GM10248 (cell line): ENCODE results near the gene CAMK1D.
"Not testable (repeated sequence)": the region's sequence is repeated elsewhere in the genome, so short reads cannot be mapped to it uniquely, and the experiment has no call there.

ENCODE experiments used
- CTCF ChIA-PET: fragments of 300-600 bp; sonication (Branson Sonifier 250); formaldehyde crosslinking; extraction: SDS; loops from one replicate; lab custom pipeline; 2021; ENCODE audit warnings: antibody characterized with exemption; lab: Yijun Ruan, JAX
- POLR2A ChIA-PET: fragments of 350-650 bp; sonication (Branson Sonifier 250); formaldehyde crosslinking; extraction: SDS; loops from one replicate; lab custom pipeline; 2020; ENCODE audit warnings: antibody characterized with exemption; lab: Yijun Ruan, JAX
- DNase-seq: peaks from one replicate; pipeline ENCODE4 v3.0.0; 2012; ENCODE audit errors: extremely low spot score
- TF ChIP-seq, protein P1 (sequence below): IDR thresholded peaks from 2 replicates; pipeline ENCODE4 v1.5.1; 2012; ENCODE audit warnings: mild to moderate bottlenecking, low read depth; ENCODE audit errors: extremely low read depth, missing control alignments, control extremely low read depth

Gene CAMK1D

DNA sequence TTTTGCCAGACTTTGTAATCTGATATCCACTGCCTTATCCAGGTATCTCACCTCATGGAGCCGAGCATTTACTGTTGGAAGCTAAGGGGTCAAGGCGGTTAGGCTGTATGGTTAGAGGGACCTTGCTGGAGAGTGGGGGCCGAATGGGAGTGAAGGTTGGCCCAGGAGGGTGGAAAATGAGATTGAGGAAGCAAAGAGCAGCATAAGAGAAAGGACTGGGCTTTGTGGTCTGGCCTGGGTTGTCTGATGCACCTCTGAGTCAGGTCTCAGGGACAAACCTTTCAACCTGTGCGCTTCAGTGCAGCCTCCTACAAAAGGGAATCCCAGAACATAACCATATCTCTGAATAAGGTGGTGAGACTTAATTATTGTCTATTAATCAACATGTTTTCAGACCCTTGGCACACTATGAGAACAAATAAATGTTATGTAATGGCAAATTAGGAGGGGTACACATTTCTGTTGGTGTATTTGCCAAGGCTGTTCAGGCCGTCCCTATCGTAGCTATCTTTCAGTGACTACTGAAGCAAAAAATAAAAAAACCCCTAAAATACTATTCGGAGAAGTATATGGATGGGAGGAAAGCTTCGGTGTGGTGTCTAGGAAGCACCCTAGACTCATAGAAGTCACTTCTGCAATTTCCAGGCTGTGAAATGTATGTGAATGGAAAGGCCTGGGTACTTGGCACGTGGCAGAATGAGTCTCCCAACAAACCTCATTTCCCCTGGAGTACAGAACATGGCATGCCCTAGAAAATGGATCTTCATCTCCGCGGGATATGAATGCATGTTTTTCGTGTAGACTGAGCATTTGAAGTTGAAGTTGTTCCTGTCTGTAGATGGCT, 4.3 kb downstream of the CAMK1D start:
- DNase-seq: no peak
- TF ChIP-seq, protein P1, sequence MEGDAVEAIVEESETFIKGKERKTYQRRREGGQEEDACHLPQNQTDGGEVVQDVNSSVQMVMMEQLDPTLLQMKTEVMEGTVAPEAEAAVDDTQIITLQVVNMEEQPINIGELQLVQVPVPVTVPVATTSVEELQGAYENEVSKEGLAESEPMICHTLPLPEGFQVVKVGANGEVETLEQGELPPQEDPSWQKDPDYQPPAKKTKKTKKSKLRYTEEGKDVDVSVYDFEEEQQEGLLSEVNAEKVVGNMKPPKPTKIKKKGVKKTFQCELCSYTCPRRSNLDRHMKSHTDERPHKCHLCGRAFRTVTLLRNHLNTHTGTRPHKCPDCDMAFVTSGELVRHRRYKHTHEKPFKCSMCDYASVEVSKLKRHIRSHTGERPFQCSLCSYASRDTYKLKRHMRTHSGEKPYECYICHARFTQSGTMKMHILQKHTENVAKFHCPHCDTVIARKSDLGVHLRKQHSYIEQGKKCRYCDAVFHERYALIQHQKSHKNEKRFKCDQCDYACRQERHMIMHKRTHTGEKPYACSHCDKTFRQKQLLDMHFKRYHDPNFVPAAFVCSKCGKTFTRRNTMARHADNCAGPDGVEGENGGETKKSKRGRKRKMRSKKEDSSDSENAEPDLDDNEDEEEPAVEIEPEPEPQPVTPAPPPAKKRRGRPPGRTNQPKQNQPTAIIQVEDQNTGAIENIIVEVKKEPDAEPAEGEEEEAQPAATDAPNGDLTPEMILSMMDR: no peak
- ChIA-PET POLR2A (no interaction called here), CTCF (interaction anchor here (3.1 kb wide), 1 partner anchor 13 kb away, joined by 10 read pairs; no protein-coding TSS in a partner anchor)

DNA sequence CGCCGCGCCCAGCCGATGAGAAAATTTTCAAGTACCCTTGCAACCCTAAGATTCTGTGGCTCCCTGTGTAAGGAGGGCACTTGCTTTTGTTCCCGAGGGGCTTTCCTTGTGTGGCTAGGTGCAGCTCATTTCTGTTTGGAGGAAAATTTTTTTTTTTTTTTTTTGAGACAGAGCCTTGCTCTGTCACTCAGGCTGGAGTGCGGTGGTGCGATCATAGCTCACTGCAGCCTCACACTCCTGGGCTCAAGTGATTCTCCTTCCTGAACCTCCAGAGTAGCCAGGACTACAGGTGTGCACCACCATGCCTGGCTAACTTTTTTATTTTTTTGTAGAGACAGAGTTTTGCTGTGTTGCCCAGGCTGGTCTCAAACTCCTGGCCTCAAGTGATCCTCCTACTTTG, 5.3 kb downstream of the CAMK1D start:
- DNase-seq: not testable (repeated sequence)
- POLR2A ChIA-PET: interaction anchor here (0.6 kb wide), 1 partner anchor 14 kb away, joined by 4 read pairs; no protein-coding TSS in a partner anchor
- CTCF ChIA-PET: interaction anchor here (0.7 kb wide), 1 partner anchor 8 kb away, joined by 3 read pairs; no protein-coding TSS in a partner anchor

DNA sequence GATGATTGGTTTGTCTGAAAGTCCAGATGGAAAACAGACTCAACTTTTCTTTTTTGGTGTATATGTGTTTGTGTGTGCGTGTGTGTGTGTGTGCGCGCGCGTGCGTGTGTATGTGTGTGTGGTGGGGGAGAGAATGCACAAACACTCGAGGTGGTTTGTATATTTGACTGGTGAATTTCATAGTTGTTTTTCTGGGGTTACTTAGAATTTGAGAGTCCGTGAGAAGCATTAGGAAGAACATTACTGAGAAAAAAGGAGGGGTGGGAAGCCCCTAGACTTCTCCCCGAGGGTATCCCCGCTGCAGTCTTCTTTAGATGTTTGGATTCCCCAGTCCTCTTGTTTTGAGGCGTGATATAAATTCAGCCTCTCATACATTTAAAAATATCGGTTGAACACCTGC, 6.0 kb downstream of the CAMK1D start:
- POLR2A ChIA-PET: no interaction called here

DNA sequence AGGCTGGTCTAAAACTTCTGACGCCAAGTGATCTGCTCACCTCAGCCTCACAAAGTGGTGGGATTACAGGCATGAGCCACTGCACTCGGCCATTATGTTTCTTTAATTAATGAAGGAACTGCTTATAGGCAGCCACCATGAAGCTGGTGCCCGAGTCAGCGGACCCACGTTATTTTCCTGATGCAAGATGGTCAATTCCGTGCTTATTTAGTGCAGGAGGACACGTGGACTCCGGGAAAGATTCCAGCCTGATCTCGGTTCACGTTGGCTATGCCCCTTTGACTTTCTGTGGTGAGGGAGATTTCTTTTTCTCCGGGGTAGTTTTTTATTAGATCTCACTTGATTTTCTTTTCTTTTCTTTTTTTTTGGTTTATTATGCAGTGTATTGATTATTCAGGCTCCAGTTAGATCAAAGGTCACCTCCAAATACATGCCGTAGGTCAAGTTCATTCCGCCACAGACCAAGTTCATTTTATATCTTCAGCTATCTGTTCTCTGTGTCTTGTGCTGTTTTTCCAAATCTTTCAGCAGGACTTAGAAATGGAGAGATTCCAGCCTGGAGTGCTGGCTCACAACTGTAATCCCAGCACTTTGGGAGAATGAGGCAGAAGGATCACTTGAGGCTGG, 8.3 kb downstream of the CAMK1D start:
- ChIA-PET CTCF (interaction anchor here (1.2 to 1.5 kb wide), 3 partner anchors 9 to 25 kb away, joined by 4 to 5 read pairs (median 4); no protein-coding TSS in a partner anchor), POLR2A (no interaction called here)
- TF ChIP-seq, protein P1: no peak
- DNase-seq: no peak

More for the DNA sequence above, 6.0 kb downstream of the CAMK1D start:
- CTCF ChIA-PET: interaction anchor here (1.2 kb wide), 2 partner anchors 91 to 300 kb away, joined by 3 to 5 read pairs; no protein-coding TSS in a partner anchor
- TF ChIP-seq, protein P1: no peak
- DNase-seq: no peak

DNA sequence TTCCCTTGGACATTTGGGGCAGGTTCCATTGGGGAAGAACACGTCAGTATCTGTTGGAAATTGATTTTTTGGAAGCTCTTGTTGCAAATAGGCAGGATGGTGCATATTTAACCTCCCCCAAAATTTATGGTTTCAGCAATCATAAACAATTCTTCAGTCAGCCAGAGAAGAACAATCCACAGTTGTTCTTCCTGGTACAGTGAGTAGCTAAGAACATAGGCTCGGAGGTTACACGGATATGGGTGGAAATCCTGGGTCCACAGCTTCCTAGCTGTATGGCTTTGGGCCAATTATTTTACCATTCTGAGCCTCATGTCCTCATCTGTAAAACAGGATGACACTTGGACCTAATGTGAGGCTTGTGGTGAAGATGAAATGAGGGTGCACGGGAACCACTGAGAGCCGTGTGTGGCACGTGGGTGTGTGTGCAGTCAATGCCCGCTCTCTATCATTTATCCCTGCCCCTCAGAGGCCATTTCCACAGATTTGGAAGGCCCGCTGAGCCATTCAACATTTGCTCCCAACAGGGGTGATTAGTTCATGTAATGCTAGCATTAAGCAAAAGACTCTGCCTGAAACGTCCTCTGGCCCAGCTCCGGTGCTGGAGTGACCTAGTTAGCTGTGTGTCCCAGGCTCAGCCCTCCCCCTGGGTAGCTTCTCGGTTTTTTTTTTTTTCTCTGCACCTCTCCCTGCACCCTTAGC, 9.7 kb downstream of the CAMK1D start:
- DNase-seq: no peak
- TF ChIP-seq, protein P1: no peak
- ChIA-PET CTCF (interaction anchor here (0.8 to 1.7 kb wide), 9 partner anchors 8 to 297 kb away, joined by 3 to 6 read pairs (median 4); partner anchors contain the start of gene CAMK1D), POLR2A (interaction anchor here (0.6 to 0.8 kb wide), 2 partner anchors 44 to 55 kb away, joined by 3 to 4 read pairs; no protein-coding TSS in a partner anchor)

DNA sequence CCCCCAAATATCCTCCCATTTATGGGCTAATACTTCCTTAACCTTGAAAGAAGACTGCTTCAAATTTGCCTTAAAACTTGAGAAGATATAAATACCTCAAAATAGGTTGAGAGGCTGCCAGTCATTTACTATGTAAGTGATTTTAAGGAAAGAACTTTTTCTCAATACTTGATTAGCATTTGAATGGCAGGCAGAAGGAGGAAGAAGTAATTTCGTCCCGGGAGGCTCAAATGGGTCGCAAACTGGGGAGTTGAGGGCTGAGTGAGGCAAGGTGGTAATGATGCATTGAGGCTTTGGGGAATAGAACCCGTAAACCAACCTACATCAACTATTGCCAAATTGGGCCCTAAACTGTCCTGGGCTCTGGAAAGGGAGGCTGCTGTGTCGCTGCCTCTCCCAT, 11.1 kb downstream of the CAMK1D start:
- TF ChIP-seq, protein P1: no peak
- ChIA-PET CTCF (interaction anchor here (0.8 to 1.7 kb wide), 4 partner anchors 9 to 94 kb away, joined by 3 to 7 read pairs (median 4); no protein-coding TSS in a partner anchor), POLR2A (interaction anchor here (0.9 kb wide), 1 partner anchor 92 kb away, joined by 3 read pairs; no protein-coding TSS in a partner anchor)
- no peak for DNase-seq

DNA sequence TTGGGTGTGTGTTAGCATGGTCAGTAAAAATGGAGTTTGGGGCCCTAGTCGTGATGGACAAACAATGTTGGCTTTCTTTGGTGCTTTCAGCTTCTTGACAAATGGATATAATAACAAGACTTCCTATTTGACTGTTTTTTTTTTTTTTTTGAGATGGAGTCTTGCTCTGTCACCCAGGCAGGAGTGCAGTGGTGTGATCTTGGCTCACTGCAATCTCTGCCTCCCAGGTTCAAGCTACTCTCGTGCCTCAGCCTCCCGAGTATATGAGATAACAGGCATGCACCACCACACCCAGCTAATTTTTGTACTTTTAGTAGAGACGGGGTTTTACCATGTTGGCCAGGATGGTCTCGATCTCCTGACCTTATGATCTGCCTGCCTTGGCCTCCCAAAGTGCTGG, 11.8 kb downstream of the CAMK1D start:
- DNase-seq: not testable (repeated sequence)
- POLR2A ChIA-PET: interaction anchor here (0.6 to 0.9 kb wide), 2 partner anchors 57 to 93 kb away, joined by 3 read pairs; no protein-coding TSS in a partner anchor
- CTCF ChIA-PET: interaction anchor here (1.6 to 1.7 kb wide), 2 partner anchors 9 to 95 kb away, joined by 4 to 7 read pairs; no protein-coding TSS in a partner anchor
